ENCODE data around the gene TRIM26.

Gene TRIM26

DNA sequence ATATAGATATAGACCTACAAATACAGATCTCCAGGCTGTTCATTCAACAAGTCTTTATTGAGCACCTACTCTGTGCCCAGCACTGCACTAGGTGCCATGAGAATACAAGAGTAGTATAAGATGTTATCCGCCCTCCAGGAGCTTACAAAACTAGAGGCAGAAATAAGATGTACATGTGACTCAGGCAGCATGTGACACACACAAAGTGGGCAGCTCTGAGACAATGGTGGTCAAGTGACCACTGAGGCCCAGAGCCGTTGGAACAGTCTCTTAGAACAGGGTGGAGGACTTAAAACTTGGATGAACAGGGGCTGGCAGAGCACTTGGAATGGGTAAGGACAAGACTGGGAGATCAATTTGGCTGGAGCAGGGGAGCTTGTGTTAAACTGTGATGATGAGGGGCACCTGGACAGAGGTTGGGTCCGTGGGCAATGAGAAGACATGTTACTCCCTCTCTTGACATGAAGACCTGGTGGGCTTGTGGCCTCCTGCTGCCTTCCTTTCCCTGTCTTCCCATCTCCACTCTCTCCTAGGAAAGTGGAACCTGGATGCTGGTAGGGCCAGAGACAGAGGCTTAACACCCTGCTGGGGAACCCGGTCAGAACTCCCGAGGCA lies 28.7 kb downstream of the TRIM26 start:
- Histone ChIP-seq H2AK5ac (ENCODE audit: low read depth, low read length) (no peak overlapping the region), H3K9me3 (replicated peaks in 1 of 2; ENCODE audit: control insufficient read depth in 2 of 2, insufficient read depth in 1 of 2, low read depth in 1 of 2, low read length in 2 of 2) (peaks cover 7 to 8% of the 10 kb centered on the region in 2 donors), H2AFZ (ENCODE audit: low read length) (no peak overlapping the region), H3K79me1 (ENCODE audit: low read depth, low read length) (no peaks in the 10 kb centered on the region), H2BK5ac (ENCODE audit: low read length) (no peak overlapping the region), H3K4me1 (ENCODE audit: control insufficient read depth in 2 of 2, insufficient read depth in 1 of 2, low read depth in 1 of 2, low read length in 2 of 2) (no peaks in the 10 kb centered on the region), H2BK12ac (ENCODE audit: low read length) (no peak overlapping the region), H3K18ac (ENCODE audit: low read length) (no peak overlapping the region), H3K36me3 (replicated peaks in 1 of 2; ENCODE audit: control insufficient read depth in 2 of 2, insufficient read depth in 2 of 2, low read length in 2 of 2) (peaks cover 13 to 46% of the 10 kb centered on the region in 2 donors), H2BK120ac (ENCODE audit: low read depth, low read length) (no peak overlapping the region), H3K9ac (ENCODE audit: low read depth, low read length, poor library complexity) (no peak overlapping the region), H3K14ac (ENCODE audit: low read length) (no peak overlapping the region), H3K27ac (replicated peaks; ENCODE audit: low read length) (no peak overlapping the region), H3K27me3 (ENCODE audit: control insufficient read depth in 3 of 3, insufficient read depth in 3 of 3, low read depth in 1 of 3, low read length in 3 of 3) (no peaks in the 10 kb centered on the region), H4K8ac (ENCODE audit: low read depth, low read length) (no peak overlapping the region), H3K23ac (ENCODE audit: low read depth, low read length, poor library complexity) (no peak overlapping the region), H4K91ac (ENCODE audit: low read depth, low read length, poor library complexity) (no peak overlapping the region), H3K4me2 (ENCODE audit: insufficient read depth, low read length, poor library complexity, severe bottlenecking) (no peak overlapping the region), H3K4me3 (ENCODE audit: low read length in 2 of 2) (no peak overlapping the region), H3K4ac (ENCODE audit: low read length) (no peak overlapping the region), H2BK15ac (ENCODE audit: low read length) (no peak overlapping the region)
- DNase-seq (ENCODE audit: low spot score) = no peak
- no CpG with 5 or more reads among the region's 5 CpGs for WGBS, 2 donors (ENCODE audit: extremely low coverage in 2 of 2, insufficient read length in 2 of 2, insufficient replicate concordance in 1 of 2)

DNA sequence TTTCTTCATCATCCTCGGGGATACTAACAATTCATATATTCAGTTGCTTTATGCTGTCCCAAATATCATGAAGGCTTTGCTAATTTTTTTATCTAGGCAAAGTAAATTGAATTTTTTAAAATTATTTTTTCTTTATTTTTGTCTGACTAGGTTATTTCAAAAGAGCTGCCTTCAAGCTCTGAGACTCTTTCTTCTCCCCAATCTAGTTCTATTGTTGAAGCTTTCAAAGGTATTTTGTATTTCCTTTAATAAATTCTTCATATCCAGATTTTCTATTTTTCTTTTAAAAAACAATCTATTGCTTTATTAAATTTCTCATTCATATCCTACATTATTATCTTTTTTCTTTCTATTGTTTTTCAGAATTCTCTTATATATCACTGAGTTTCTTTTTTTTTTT lies 33.1 kb downstream of the TRIM26 start:
- Histone ChIP-seq H3K79me1 (ENCODE audit: low read depth, low read length) (no peaks in the 10 kb centered on the region), H3K27me3 (ENCODE audit: control insufficient read depth in 3 of 3, insufficient read depth in 3 of 3, low read depth in 1 of 3, low read length in 3 of 3) (peaks cover 0 to 13% (median 0%) of the 10 kb centered on the region in 3 experiments), H3K9me3 (replicated peaks in 1 of 2; ENCODE audit: control insufficient read depth in 2 of 2, insufficient read depth in 1 of 2, low read depth in 1 of 2, low read length in 2 of 2) (peaks cover 6 to 8% of the 10 kb centered on the region in 2 donors), H4K91ac (ENCODE audit: low read depth, low read length, poor library complexity) (no peak overlapping the region), H3K23ac (ENCODE audit: low read depth, low read length, poor library complexity) (no peak overlapping the region), H2BK120ac (ENCODE audit: low read depth, low read length) (no peak overlapping the region), H3K27ac (replicated peaks; ENCODE audit: low read length) (no peak overlapping the region), H3K36me3 (replicated peaks in 1 of 2; ENCODE audit: control insufficient read depth in 2 of 2, insufficient read depth in 2 of 2, low read length in 2 of 2) (peaks cover 0 to 8% of the 10 kb centered on the region in 2 donors), H4K8ac (ENCODE audit: low read depth, low read length) (no peak overlapping the region), H3K4me1 (ENCODE audit: control insufficient read depth in 2 of 2, insufficient read depth in 1 of 2, low read depth in 1 of 2, low read length in 2 of 2) (no peaks in the 10 kb centered on the region), H3K9ac (ENCODE audit: low read depth, low read length, poor library complexity) (no peak overlapping the region), H3K4me2 (ENCODE audit: insufficient read depth, low read length, poor library complexity, severe bottlenecking) (no peak overlapping the region), H2BK5ac (ENCODE audit: low read length) (no peak overlapping the region), H2AK5ac (ENCODE audit: low read depth, low read length) (no peak overlapping the region), H3K18ac (ENCODE audit: low read length) (no peak overlapping the region), H2BK12ac (ENCODE audit: low read length) (no peak overlapping the region), H2BK15ac (ENCODE audit: low read length) (no peak overlapping the region), H2AFZ (ENCODE audit: low read length) (no peak overlapping the region), H3K4ac (ENCODE audit: low read length) (no peak overlapping the region), H3K4me3 (ENCODE audit: low read length in 2 of 2) (no peak overlapping the region), H3K14ac (ENCODE audit: low read length) (no peak overlapping the region)
- no peak for DNase-seq (ENCODE audit: low spot score)
- WGBS, 2 donors (ENCODE audit: extremely low coverage in 2 of 2, insufficient read length in 2 of 2, insufficient replicate concordance in 1 of 2) = no CpG with 5 or more reads among the region's 1 CpG

DNA sequence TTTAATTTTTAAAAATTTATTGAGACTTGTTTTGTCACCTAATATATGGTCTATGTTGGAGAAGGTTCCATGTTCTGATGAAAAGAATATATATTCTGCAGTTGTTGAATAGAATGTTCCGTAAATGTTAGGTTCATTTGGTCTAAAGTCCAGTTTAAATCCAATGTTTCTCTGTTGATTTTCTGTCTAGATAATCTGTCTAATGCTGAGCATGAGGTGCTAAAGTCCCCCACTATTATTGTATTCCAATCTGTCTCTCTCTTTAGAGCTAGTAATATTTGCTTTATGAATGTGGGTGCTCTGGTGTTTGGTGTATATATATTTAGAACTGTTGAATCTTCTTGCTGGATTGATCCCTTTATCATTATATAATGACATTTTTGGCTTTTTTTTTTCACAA lies 34.4 kb downstream of the TRIM26 start:
- Histone ChIP-seq H2BK15ac (ENCODE audit: low read length) (no peak overlapping the region), H2AK5ac (ENCODE audit: low read depth, low read length) (no peak overlapping the region), H3K4me1 (ENCODE audit: control insufficient read depth in 2 of 2, insufficient read depth in 1 of 2, low read depth in 1 of 2, low read length in 2 of 2) (no peaks in the 10 kb centered on the region), H3K4me2 (ENCODE audit: insufficient read depth, low read length, poor library complexity, severe bottlenecking) (no peak overlapping the region), H3K4me3 (ENCODE audit: low read length in 2 of 2) (no peak overlapping the region), H3K23ac (ENCODE audit: low read depth, low read length, poor library complexity) (no peak overlapping the region), H2BK120ac (ENCODE audit: low read depth, low read length) (no peak overlapping the region), H3K27ac (replicated peaks; ENCODE audit: low read length) (no peak overlapping the region), H3K18ac (ENCODE audit: low read length) (no peak overlapping the region), H4K8ac (ENCODE audit: low read depth, low read length) (no peak overlapping the region), H2AFZ (ENCODE audit: low read length) (no peak overlapping the region), H3K36me3 (replicated peaks in 1 of 2; ENCODE audit: control insufficient read depth in 2 of 2, insufficient read depth in 2 of 2, low read length in 2 of 2) (no peaks in the 10 kb centered on the region), H3K9me3 (replicated peaks in 1 of 2; ENCODE audit: control insufficient read depth in 2 of 2, insufficient read depth in 1 of 2, low read depth in 1 of 2, low read length in 2 of 2) (peaks cover 6 to 8% of the 10 kb centered on the region in 2 donors), H2BK12ac (ENCODE audit: low read length) (no peak overlapping the region), H4K91ac (ENCODE audit: low read depth, low read length, poor library complexity) (no peak overlapping the region), H3K9ac (ENCODE audit: low read depth, low read length, poor library complexity) (no peak overlapping the region), H3K79me1 (ENCODE audit: low read depth, low read length) (no peaks in the 10 kb centered on the region), H3K4ac (ENCODE audit: low read length) (no peak overlapping the region), H3K14ac (ENCODE audit: low read length) (no peak overlapping the region), H2BK5ac (ENCODE audit: low read length) (no peak overlapping the region), H3K27me3 (ENCODE audit: control insufficient read depth in 3 of 3, insufficient read depth in 3 of 3, low read depth in 1 of 3, low read length in 3 of 3) (peaks cover 0 to 26% (median 0%) of the 10 kb centered on the region in 3 experiments)
- no CpG with 5 or more reads among the region's 1 CpG for WGBS, 2 donors (ENCODE audit: extremely low coverage in 2 of 2, insufficient read length in 2 of 2, insufficient replicate concordance in 1 of 2)
- DNase-seq (ENCODE audit: low spot score) = no peak

DNA sequence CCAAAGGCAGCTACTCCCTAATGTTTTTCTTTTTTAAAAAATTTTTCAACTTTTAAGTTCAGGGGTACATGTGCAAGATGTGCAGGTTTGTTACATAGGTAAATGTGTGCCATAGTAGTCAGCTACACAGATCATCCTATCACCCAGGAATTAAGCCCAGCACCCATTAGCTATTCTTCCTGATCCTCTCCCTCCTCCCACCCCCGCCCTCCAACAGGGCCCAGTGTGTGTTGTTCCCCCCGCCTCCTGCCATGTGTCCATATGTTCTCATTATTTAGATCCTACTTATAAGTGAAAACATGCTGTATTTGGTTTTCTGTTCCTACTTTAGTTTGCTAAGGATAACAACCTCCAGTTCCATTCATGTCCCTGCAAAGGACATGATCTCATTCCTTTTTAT lies 37.4 kb downstream of the TRIM26 start:
- H3K4me3 ChIP-seq (ENCODE audit: low read length in 2 of 2) = no peak overlapping the region
- H3K9ac ChIP-seq (ENCODE audit: low read depth, low read length, poor library complexity) = no peak overlapping the region
- WGBS, 2 donors (ENCODE audit: extremely low coverage in 2 of 2, insufficient read length in 2 of 2, insufficient replicate concordance in 1 of 2) = no CpG with 5 or more reads among the region's 2 CpGs
- H3K4ac ChIP-seq (ENCODE audit: low read length) = no peak overlapping the region
- H3K23ac ChIP-seq (ENCODE audit: low read depth, low read length, poor library complexity) = no peak overlapping the region
- no peaks in the 10 kb centered on the region for H3K36me3 ChIP-seq (replicated peaks in 1 of 2; ENCODE audit: control insufficient read depth in 2 of 2, insufficient read depth in 2 of 2, low read length in 2 of 2)
- no peak overlapping the region for H3K27ac ChIP-seq (replicated peaks; ENCODE audit: low read length)
- no peak overlapping the region for H4K91ac ChIP-seq (ENCODE audit: low read depth, low read length, poor library complexity)
- H2AFZ ChIP-seq (ENCODE audit: low read length) = no peak overlapping the region
- no peak overlapping the region for H3K18ac ChIP-seq (ENCODE audit: low read length)
- peaks cover 0 to 2% of the 10 kb centered on the region in 2 donors for H3K4me1 ChIP-seq (ENCODE audit: control insufficient read depth in 2 of 2, insufficient read depth in 1 of 2, low read depth in 1 of 2, low read length in 2 of 2)
- H2BK5ac ChIP-seq (ENCODE audit: low read length) = no peak overlapping the region
- H2BK15ac ChIP-seq (ENCODE audit: low read length) = no peak overlapping the region
- no peaks in the 10 kb centered on the region for H3K79me1 ChIP-seq (ENCODE audit: low read depth, low read length)
- H4K8ac ChIP-seq (ENCODE audit: low read depth, low read length) = no peak overlapping the region
- H2BK12ac ChIP-seq (ENCODE audit: low read length) = no peak overlapping the region
- no peak overlapping the region for H2BK120ac ChIP-seq (ENCODE audit: low read depth, low read length)
- no peak overlapping the region for H3K4me2 ChIP-seq (ENCODE audit: insufficient read depth, low read length, poor library complexity, severe bottlenecking)
- peaks cover 0 to 8% of the 10 kb centered on the region in 2 donors for H3K9me3 ChIP-seq (replicated peaks in 1 of 2; ENCODE audit: control insufficient read depth in 2 of 2, insufficient read depth in 1 of 2, low read depth in 1 of 2, low read length in 2 of 2)
- H2AK5ac ChIP-seq (ENCODE audit: low read depth, low read length) = no peak overlapping the region
- no peak for DNase-seq (ENCODE audit: low spot score)
- no peak overlapping the region for H3K14ac ChIP-seq (ENCODE audit: low read length)
- peaks cover 0 to 55% (median 17%) of the 10 kb centered on the region in 3 experiments for H3K27me3 ChIP-seq (ENCODE audit: control insufficient read depth in 3 of 3, insufficient read depth in 3 of 3, low read depth in 1 of 3, low read length in 3 of 3)
